NT2/D1 (cell line): ENCODE results near the gene GADL1.

Experiments
- YY1 ChIP-seq: IDR thresholded peaks from 2 replicates; pipeline ENCODE4 v1.6.1; 2011; ENCODE audit not compliant: insufficient read length, insufficient read depth
- ZNF274 ChIP-seq: IDR thresholded peaks from 2 replicates; pipeline ENCODE4 v1.6.1; 2011; ENCODE audit warnings: mild to moderate bottlenecking, low read depth, low read length

- TF ChIP-seq YY1, result no peak
- TF ChIP-seq ZNF274, result no peak
Observed at GRCh38 chr3:30919564-30919963, 25.1 kb upstream of the GADL1 start.
